Coronary artery (tissue), 2 donors: ENCODE results near the gene STX2.
"Not testable (repeated sequence)": the region's sequence is repeated elsewhere in the genome, so short reads cannot be mapped to it uniquely, and the experiment has no call there.

ENCODE experiments used
- DNase-seq: peaks from one replicate; pipeline ENCODE4 v3.0.0-alpha.2; 2017; ENCODE audit warnings: low spot score
- H3K27ac ChIP-seq, 2 donors: fragments of 200-600 bp; sonication (generic); one replicate each; pipeline ENCODE4 v1.5.1; 2016 to 2019
- H3K4me3 ChIP-seq: fragments of 200-600 bp; sonication (generic); 2 replicates; pipeline ENCODE4 v1.5.1; 2016; ENCODE audit warnings: mild to moderate bottlenecking, moderate library complexity
- TF ChIP-seq, protein P1 (sequence below): fragments of 200-600 bp; sonication (generic); IDR thresholded peaks from one replicate; pipeline ENCODE4 v1.5.1; 2019; ENCODE audit warnings: antibody characterized with exemption

Gene STX2

DNA sequence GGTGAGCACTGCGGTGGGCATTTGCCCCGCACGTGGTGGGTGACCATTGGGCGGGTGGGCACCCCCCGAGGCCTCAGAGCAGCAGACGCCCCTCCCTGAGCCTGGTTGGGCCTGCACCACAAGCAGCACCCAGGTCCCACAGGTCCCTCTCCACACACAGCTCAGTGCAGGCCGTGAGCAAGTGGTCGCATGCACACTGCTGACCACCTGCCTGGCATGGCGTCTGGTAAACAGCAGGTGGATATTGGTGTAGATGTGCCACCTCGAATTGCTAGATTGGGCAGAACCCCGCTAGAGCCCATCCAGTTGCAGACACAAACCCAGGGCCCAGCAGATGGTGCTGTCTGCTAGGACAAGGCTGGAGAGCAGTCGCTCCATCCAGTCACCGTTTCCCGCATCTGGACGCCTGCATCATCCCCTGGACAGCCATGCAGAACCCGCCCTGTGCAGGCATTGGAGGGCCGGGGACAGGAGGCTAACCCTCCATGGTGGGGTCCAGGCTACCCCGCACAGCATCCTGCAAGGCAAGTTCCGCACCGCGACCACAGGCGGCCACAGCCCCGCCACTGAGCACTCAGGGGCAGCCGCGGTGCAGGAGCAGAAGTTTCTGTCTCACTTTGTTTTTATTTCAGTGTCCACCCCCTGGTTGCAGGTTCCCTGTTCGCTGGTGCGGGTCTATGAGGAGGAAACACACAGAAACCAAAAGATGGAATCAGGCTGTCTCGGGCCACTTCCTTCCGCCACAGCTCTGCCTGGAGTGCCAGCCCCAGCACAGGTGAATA is 77.3 kb downstream of the STX2 start:
- TF ChIP-seq, protein P1, sequence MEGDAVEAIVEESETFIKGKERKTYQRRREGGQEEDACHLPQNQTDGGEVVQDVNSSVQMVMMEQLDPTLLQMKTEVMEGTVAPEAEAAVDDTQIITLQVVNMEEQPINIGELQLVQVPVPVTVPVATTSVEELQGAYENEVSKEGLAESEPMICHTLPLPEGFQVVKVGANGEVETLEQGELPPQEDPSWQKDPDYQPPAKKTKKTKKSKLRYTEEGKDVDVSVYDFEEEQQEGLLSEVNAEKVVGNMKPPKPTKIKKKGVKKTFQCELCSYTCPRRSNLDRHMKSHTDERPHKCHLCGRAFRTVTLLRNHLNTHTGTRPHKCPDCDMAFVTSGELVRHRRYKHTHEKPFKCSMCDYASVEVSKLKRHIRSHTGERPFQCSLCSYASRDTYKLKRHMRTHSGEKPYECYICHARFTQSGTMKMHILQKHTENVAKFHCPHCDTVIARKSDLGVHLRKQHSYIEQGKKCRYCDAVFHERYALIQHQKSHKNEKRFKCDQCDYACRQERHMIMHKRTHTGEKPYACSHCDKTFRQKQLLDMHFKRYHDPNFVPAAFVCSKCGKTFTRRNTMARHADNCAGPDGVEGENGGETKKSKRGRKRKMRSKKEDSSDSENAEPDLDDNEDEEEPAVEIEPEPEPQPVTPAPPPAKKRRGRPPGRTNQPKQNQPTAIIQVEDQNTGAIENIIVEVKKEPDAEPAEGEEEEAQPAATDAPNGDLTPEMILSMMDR, result no peak
- no peak overlapping the region for H3K4me3 ChIP-seq
- DNase-seq, result no peak
- no peak overlapping the region for H3K27ac ChIP-seq

DNA sequence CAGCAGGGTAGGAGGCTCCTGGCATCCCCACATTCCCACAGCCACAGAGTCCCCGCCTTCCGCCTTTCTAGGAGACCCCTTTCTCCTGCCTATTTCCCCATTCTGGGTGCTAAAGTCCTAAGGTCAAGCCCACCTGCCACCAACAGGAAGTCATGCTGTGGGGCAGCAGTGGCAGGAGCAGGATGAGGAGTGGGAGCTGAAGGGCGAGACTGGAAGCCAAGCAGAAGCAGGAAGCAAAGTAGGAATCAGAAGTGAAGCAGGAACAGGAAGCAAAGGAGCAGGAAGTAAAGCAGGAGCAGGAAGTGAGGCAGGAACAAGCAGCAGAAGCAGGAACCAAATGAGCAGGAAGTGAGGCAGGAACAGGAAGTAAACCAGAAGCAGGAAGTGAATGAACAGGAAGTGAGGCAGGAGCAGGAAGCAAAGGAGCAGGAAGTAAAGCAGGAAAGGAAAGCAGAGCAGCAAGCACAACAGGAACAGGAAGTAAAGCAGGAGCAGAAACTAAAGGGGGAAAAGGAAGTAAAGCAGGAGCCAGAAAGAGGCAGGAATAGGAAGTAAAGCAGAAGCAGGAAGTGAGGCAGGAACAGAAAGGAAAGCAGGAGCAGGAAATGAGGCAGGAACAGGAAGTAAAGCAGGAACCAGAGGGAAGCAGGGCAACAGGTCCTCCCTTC is 84.7 kb downstream of the STX2 start:
- TF ChIP-seq, protein P1, result no peak
- Histone ChIP-seq H3K4me3 (no peak overlapping the region), H3K27ac (no peak overlapping the region)
- no peak for DNase-seq

- H3K4me3 ChIP-seq, result no peak overlapping the region
- no peak overlapping the region for H3K27ac ChIP-seq
- no peak for DNase-seq
- TF ChIP-seq, protein P1, result no peak
These were observed 86.3 kb downstream of the STX2 start for GRCh38 chr12:130752692-130753230.

DNA sequence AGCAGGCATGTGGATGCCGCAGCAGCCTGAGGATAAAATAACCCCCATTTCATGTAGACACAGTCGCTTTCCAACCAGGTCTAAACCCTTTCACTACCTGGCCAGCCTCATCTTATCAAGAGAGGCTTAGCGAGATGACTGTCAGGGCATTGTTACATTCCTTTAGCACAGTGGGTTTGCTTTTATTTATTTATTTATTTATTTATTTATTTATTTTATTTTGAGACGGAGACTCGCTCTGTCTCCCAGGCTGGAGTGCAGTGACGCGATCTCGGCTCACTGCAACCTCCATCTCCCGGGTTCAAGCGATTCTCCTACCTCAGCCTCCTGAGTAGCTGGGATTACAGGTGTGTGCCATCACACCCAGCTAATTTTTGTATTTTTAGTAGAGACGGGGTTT is 87.0 kb downstream of the STX2 start:
- not testable (repeated sequence) for DNase-seq, H3K27ac ChIP-seq, H3K4me3 ChIP-seq

- Histone ChIP-seq H3K27ac (no peak overlapping the region), H3K4me3 (no peak overlapping the region)
- TF ChIP-seq, protein P1, result no peak
- DNase-seq, result no peak
These were observed 90.3 kb downstream of the STX2 start for GRCh38 chr12:130748786-130749185.

- no peak overlapping the region for H3K27ac ChIP-seq
- DNase-seq, result no peak
- no peak overlapping the region for H3K4me3 ChIP-seq
- TF ChIP-seq, protein P1, result peak; percentile 57
These were observed 90.9 kb downstream of the STX2 start for GRCh38 chr12:130747867-130748740.

DNA sequence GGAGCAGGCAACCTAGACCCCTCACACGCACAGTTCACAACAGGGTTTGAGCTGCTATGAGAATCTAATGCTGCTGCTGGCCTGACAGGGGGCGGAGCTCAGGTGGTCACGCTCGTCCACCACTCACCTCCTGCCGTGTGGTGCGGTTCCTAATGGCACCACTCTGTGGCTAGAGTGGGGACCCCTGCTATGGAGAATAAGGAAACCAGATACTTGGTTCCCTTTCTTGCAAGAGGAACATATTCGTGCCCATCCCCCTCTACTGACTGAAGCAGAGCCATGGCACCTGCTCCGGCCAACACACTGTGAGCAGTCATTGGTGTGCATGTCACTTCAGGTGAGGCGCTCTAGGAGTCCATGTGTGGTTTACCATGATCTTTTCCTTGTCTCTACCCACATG is 92.5 kb downstream of the STX2 start:
- DNase-seq, result no peak
- TF ChIP-seq, protein P1, result no peak
- H3K4me3 ChIP-seq, result no peak overlapping the region
- H3K27ac ChIP-seq, result no peak overlapping the region
